HG02571 (cell line): ENCODE data around the gene ARFRP1.

Experiments
- ATAC-seq: cut with Tn5 transposase; IDR thresholded peaks from one replicate; pipeline ENCODE4 v1.9.1; 2021; ENCODE audit warnings: mild to moderate bottlenecking, moderate library complexity; ENCODE audit not compliant: unreplicated experiment

Gene ARFRP1

GRCh38 chr20:63707558-63708300, at the start of gene ARFRP1, which contains the start of gene ZGPAT:
TSS of gene ARFRP1 (minus strand) at chr20:63707976. CDS start at chr20:63707091, 885 bp downstream.
TSS of gene ZGPAT (plus strand) at chr20:63708039. CDS start at chr20:63708581, 542 bp downstream.
- ATAC-seq: peak; percentile 74

- ATAC-seq: no peak
Observed at GRCh38 chr20:63756648-63756991, 48.8 kb upstream of the ARFRP1 start.

- ATAC-seq: no peak
Observed at GRCh38 chr20:63755933-63756647, 48.3 kb upstream of the ARFRP1 start.

GRCh38 chr20:63754008-63754407, 46.2 kb upstream of the ARFRP1 start:
- no peak for ATAC-seq

GRCh38 chr20:63753381-63753780, 45.6 kb upstream of the ARFRP1 start:
- no peak for ATAC-seq

- ATAC-seq: no peak
Observed at GRCh38 chr20:63752411-63753101, 44.8 kb upstream of the ARFRP1 start.

GRCh38 chr20:63751471-63752271, 43.9 kb upstream of the ARFRP1 start:
- no peak for ATAC-seq

- no peak for ATAC-seq
Observed at GRCh38 chr20:63750807-63751470, 43.2 kb upstream of the ARFRP1 start.

GRCh38 chr20:63749597-63750508, 42.1 kb upstream of the ARFRP1 start:
- no peak for ATAC-seq

GRCh38 chr20:63748934-63749270, 41.1 kb upstream of the ARFRP1 start:
- ATAC-seq: no peak

GRCh38 chr20:63748070-63748933, 40.5 kb upstream of the ARFRP1 start:
- no peak for ATAC-seq

- no peak for ATAC-seq
Observed at GRCh38 chr20:63747622-63748069, 39.9 kb upstream of the ARFRP1 start.

GRCh38 chr20:63746751-63747315, 39.1 kb upstream of the ARFRP1 start:
- ATAC-seq: no peak

GRCh38 chr20:63745961-63746731, 38.4 kb upstream of the ARFRP1 start:
- ATAC-seq: no peak

GRCh38 chr20:63745424-63745805, 37.6 kb upstream of the ARFRP1 start:
- no peak for ATAC-seq

GRCh38 chr20:63744574-63745423, 37.0 kb upstream of the ARFRP1 start:
- no peak for ATAC-seq
